ENCODE data around the gene TMSB4Y.

GRCh38 chrY:13738618-13739017 is 34.9 kb downstream of the TMSB4Y start:
- TF ChIP-seq POLR2A (IDR thresholded peaks at IDR 0.05): no peak
- no peak for TF ChIP-seq CTCF (IDR thresholded peaks at IDR 0.05)

All from vagina (tissue), 2 donors.